Right kidney (tissue), 1 donor: ENCODE measurements around the gene STK32A.

Source experiments
- DNase-seq: peaks from one replicate; pipeline ENCODE4 v3.0.0-alpha.2; 2016

The STK32A gene

GRCh38 chr5:147417135-147417813 lies 182.4 kb downstream of the STK32A start:
- DNase-seq, result no peak

GRCh38 chr5:147418613-147419012 lies 183.8 kb downstream of the STK32A start:
- DNase-seq, result no peak

GRCh38 chr5:147426640-147427327 lies 192.0 kb downstream of the STK32A start:
- no peak for DNase-seq

GRCh38 chr5:147427521-147428401 lies 192.9 kb downstream of the STK32A start:
- DNase-seq, result no peak

- no peak for DNase-seq
Observed at GRCh38 chr5:147430628-147431027, 195.8 kb downstream of the STK32A start.

GRCh38 chr5:147431586-147431985 lies 196.8 kb downstream of the STK32A start:
- no peak for DNase-seq

- no peak for DNase-seq
Observed at GRCh38 chr5:147432323-147432722, 197.5 kb downstream of the STK32A start.

- DNase-seq, result no peak
Observed at GRCh38 chr5:147434049-147434448, 199.2 kb downstream of the STK32A start.

- no peak for DNase-seq
Observed at GRCh38 chr5:147436596-147436995, 201.8 kb downstream of the STK32A start.

- no peak for DNase-seq
Observed at GRCh38 chr5:147437161-147437596, 202.4 kb downstream of the STK32A start.
